NCI-H69 (cell line): Measurements from ENCODE around the gene COX7C.
A peak's percentile ranks its signal among the peaks of the same experiment; 100 is the strongest.

Experiments
- DNase-seq: peaks from one replicate; lab custom pipeline; 2025; lab: John Stamatoyannopoulos, UW

COX7C gene

DNA sequence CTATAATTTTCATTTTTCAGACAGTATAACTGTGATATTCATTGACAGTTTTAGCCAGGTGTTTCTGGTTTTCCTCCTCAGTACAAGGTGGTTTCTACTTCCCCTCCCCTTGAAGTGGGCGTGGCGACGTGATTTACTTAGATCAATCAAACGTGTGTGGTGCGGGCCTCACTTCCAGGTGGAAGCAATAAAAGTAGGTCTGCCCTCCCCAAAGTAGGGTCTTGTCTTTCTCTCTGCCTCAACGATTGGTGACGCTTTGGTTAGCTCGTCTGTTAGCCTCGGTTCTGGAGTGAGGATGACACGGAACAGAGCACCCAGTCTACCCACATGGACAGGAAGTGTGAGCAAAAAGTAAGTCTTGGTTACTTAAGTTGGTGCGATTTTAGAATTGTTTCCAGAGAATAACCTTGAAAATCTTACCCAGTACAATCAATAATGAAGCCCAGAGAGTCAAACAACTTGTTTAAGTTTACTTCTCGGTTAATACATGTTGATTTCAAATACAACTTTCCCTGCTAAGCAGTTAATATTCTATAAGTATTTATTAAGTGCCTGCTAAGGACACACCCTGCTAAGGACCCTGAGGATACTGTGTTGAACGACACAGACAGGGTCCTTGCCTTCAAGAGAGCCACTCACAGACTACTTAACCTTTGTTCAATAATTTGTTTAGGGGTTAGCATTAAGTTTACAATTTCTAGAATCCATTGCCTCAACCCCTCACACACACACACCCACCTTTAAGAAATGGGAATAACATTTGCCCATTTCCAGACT, 48.4 kb downstream of the COX7C start:
- peak; percentile 7 for DNase-seq

DNA sequence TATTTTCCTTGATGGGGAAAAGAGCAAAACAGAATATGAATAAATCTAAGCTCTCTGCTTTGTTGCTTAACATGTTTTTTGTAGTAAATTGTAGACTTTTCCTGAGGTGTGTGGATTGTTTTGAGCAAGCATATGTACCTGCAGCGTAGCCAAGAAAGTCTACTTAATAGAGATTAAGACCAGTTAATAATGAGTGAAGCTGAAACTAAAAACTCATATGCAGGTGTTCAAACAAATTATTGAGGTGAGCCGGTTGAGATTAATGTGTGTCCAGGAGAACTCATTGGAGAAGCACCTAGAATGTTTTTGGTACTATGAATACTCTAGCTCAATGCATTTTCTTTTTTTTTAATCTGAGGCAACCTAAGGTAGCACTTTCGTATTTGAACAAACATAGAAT, 49.2 kb downstream of the COX7C start:
- DNase-seq, result peak; percentile 34
